ENCODE measurements around the gene MAP3K3.

DNA sequence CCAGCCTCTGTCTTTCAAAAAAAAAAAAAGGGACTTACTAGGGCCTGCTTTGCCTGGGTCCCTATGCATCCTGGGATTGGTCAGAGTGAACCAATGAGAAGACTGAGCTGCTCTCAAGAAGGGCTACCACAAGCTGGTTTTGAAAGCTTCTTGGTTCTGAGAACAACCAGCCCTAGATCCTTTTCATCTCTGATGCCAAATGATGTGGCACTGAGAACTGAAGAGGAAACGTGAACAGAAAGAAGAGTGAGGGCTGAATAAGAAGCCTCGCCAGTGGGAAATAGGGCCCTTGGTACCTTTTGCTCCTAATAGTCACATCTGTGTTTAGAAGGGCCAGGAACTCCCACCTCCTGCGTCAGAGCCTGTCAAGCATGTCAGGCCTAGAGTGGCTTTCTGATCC, 10.9 kb upstream of the MAP3K3 start:
- TF ChIP-seq TEAD4 (IDR thresholded peaks at IDR 0.05) (no peak), CEBPB (IDR thresholded peaks at IDR 0.05) (no peak)
